K562 (cell line): ENCODE results near the gene NEB. TPM values are rescaled to one million over a fixed set of nuclear protein-coding genes. Genes with fewer than 3 reads are reported as not detected.

Experiments
- ATAC-seq: fragments of 200-7000 bp; cut with Tn5 transposase; 3 replicates; pipeline ENCODE4 v1.9.1; 2020; ENCODE audit warnings: moderate library complexity
- BruUV-seq: library from RNA; stranded (reverse); fragments of 400-500 nt; replicated peaks from 2 replicates; lab custom pipeline; 2021; lab: Mats Ljungman, UMichigan
- CTCF ChIA-PET: fragments of 300-600 bp; formaldehyde crosslinking; extraction: SDS; loops from one replicate; lab custom pipeline; 2021; ENCODE audit warnings: low intra/inter-chr PET ratio; lab: Yijun Ruan, JAX
- POLR2A ChIA-PET: fragments of 300-600, 350-650 bp; sonication (Branson Sonifier 250); formaldehyde crosslinking; extraction: SDS; loops from one replicate; lab custom pipeline; 2021; ENCODE audit warnings: antibody characterized with exemption, inconsistent platforms; lab: Yijun Ruan, JAX
- DNase-seq, 4 experiments: peaks; one replicate each; pipeline versions ENCODE4 v3.0.0 to v3.0.0-alpha.2; 2011 to 2018; ENCODE audit warnings: low spot score in 3 of 4, mixed read lengths in 3 of 4; ENCODE audit errors: extremely low read depth in 1 of 4
- FAIRE-seq: peaks from 2 replicates; lab custom pipeline; 2011; peaks lifted over from hg19 to GRCh38; lab: Jason Lieb, UNC
- H2AFZ ChIP-seq: 2 replicates; pipeline ENCODE4 v1.6.0; 2011; ENCODE audit warnings: low read depth, low read length, control low read depth, inconsistent platforms
- H3K27ac ChIP-seq: fragments of 200-600 bp; 3 replicates; pipeline ENCODE4 v1.8.0; 2011; ENCODE audit warnings: low read depth, mild to moderate bottlenecking, control low read depth, inconsistent platforms, low read length, moderate library complexity, mixed read lengths; ENCODE audit errors: extremely low read depth
- H3K27me3 ChIP-seq, 2 experiments: fragments of 300-600 bp in 1 of 2; 2 replicates in 1 of 2; 3 replicates in 1 of 2; pipeline versions ENCODE4 v1.6.0 to v1.8.0; 2011; ENCODE audit warnings: inconsistent platforms in 2 of 2, low read length in 2 of 2, mild to moderate bottlenecking in 1 of 2, mixed read lengths in 1 of 2, moderate library complexity in 1 of 2; ENCODE audit not compliant: control insufficient read depth in 2 of 2, insufficient read depth in 2 of 2
- H3K36me3 ChIP-seq: fragments of 300-600 bp; 3 replicates; pipeline ENCODE4 v1.8.0; 2011; ENCODE audit warnings: mild to moderate bottlenecking, low read length, inconsistent platforms; ENCODE audit not compliant: control insufficient read depth, insufficient read depth
- H3K4me1 ChIP-seq, 2 experiments: fragments of 200-600 bp in 1 of 2; replicated peaks in 1 of 2; 2 replicates in 1 of 2; 3 replicates in 1 of 2; pipeline versions ENCODE4 v1.5.1 to v1.8.0; 2011; ENCODE audit warnings: inconsistent platforms in 2 of 2, low read length in 2 of 2, mild to moderate bottlenecking in 1 of 2, mixed read lengths in 1 of 2, moderate library complexity in 1 of 2; ENCODE audit not compliant: control insufficient read depth in 2 of 2, insufficient read depth in 2 of 2
- H3K4me2 ChIP-seq: 2 replicates; pipeline ENCODE4 v1.6.1; 2011; ENCODE audit warnings: low read length, control low read depth, inconsistent platforms, mixed read lengths; ENCODE audit not compliant: insufficient read depth
- H3K4me3 ChIP-seq: fragments of 200-600 bp; sonication (generic), shearing (Covaris generic); 2 replicates; pipeline ENCODE4 v1.5.1; 2016; ENCODE audit warnings: control low read depth, inconsistent platforms
- H3K79me2 ChIP-seq: fragments of 200-600 bp; 3 replicates; pipeline ENCODE4 v1.8.0; 2011; ENCODE audit warnings: low read length, inconsistent platforms; ENCODE audit not compliant: control insufficient read depth, insufficient read depth
- H3K9ac ChIP-seq, 2 experiments: 2 replicates each; pipeline versions ENCODE4 v1.6.0 to v1.6.1; 2011; ENCODE audit warnings: low read depth in 2 of 2, low read length in 2 of 2, control low read depth in 1 of 2, inconsistent platforms in 1 of 2, mild to moderate bottlenecking in 1 of 2, mixed read lengths in 1 of 2; ENCODE audit not compliant: insufficient read depth in 1 of 2
- H3K9me1 ChIP-seq: one replicate; pipeline ENCODE4 v1.6.0; 2011; ENCODE audit warnings: inconsistent platforms, mild to moderate bottlenecking, low read length, moderate library complexity; ENCODE audit not compliant: control insufficient read depth, insufficient read depth
- H3K9me3 ChIP-seq: replicated peaks from 2 replicates; pipeline ENCODE4 v1.5.1; 2011; ENCODE audit warnings: low read depth, low read length, inconsistent platforms; ENCODE audit not compliant: control insufficient read depth, insufficient read depth
- H4K20me1 ChIP-seq: replicated peaks from 2 replicates; pipeline ENCODE4 v1.6.1; 2011; ENCODE audit warnings: low read length, inconsistent platforms, mixed read lengths; ENCODE audit not compliant: control insufficient read depth, insufficient read depth
- BRCA1 ChIP-seq, 2 experiments: fragments of 450-650 bp in 1 of 2; sonication (generic) in 1 of 2; formaldehyde crosslinking in 1 of 2; IDR thresholded peaks; 2 replicates each; pipeline versions ENCODE4 v1.5.0 to v1.6.1; 2017 to 2020; ENCODE audit warnings: mild to moderate bottlenecking in 1 of 2, missing genetic modification reagents in 1 of 2
- MTA2 ChIP-seq: fragments of 450-650 bp; IDR thresholded peaks from 2 replicates; pipeline ENCODE4 v1.6.1; 2016; ENCODE audit warnings: low read depth
- MYBL2 ChIP-seq, 2 experiments: fragments of 450-650 bp in 1 of 2; sonication (generic) in 1 of 2; formaldehyde crosslinking in 1 of 2; IDR thresholded peaks; 2 replicates each; pipeline versions ENCODE4 v1.6.1 to v1.8.1; 2017 to 2022; ENCODE audit warnings: borderline replicate concordance in 1 of 2, inconsistent platforms in 1 of 2, low read depth in 1 of 2, mild to moderate bottlenecking in 1 of 2, missing genetic modification reagents in 1 of 2, moderate library complexity in 1 of 2
- NFIC ChIP-seq: fragments of 450-650 bp; IDR thresholded peaks from 2 replicates; pipeline ENCODE4 v1.6.1; 2017; ENCODE audit warnings: mild to moderate bottlenecking, inconsistent platforms
- SMAD4 ChIP-seq: fragments of 250-450 bp; sonication (Bioruptor Pico); conservative IDR thresholded peaks from 2 replicates; pipeline ENCODE4 v1.8.0; 2021; ENCODE audit warnings: inconsistent platforms, mild to moderate bottlenecking, moderate library complexity
- SNIP1 ChIP-seq: fragments of 450-650 bp; IDR thresholded peaks from 2 replicates; pipeline ENCODE4 v1.7.1; 2017; ENCODE audit warnings: low read depth, mild to moderate bottlenecking
- ZNF263 ChIP-seq: sonication (generic); formaldehyde crosslinking; IDR thresholded peaks from 2 replicates; pipeline ENCODE4 v1.8.0; 2022; ENCODE audit warnings: mild to moderate bottlenecking, missing genetic modification reagents, borderline replicate concordance
- ZNF316 ChIP-seq: fragments of 450-650 bp; IDR thresholded peaks from 2 replicates; pipeline ENCODE4 v1.6.1; 2016
- WGBS: fragments of 100-300 bp; shearing (Covaris generic); methylation state at CpG from one replicate; pipeline ENCODE4 v1.1.6; 2016; ENCODE audit warnings: low coverage, mixed read lengths; ENCODE audit not compliant: insufficient coverage; ENCODE audit errors: missing lambda C conversion rate; 5-methylcytosine and 5-hydroxymethylcytosine counted together
- in situ Hi-C: fragments of 300-500 bp; cut with MboI; formaldehyde crosslinking; loops from 4 replicates; pipeline ENCODE4 v1.15.0; 2018; ENCODE audit warnings: inconsistent platforms, mixed read lengths
- intact Hi-C: fragments of 100-400 bp; cut with micrococcal nuclease; formaldehyde crosslinking; loops from 2 replicates; pipeline ENCODE4 v1.14.2; 2022
- polyA plus RNA-seq, 8 experiments: library from polyadenylated mRNA; depleted of rRNA in 4 of 8; stranded (reverse) in 5 of 8; unstranded in 3 of 8; fragments of >200 nt; fragmentation: Nextera tagmentation in 2 of 8; fragmentation: Illumina TruSeq in 1 of 8; extraction: Ambion mirVana in 2 of 8; extraction: Trizol in 1 of 8; gene quantifications; 2 replicates each; pipeline versions ENCODE4 v1.2.1 to v1.2.3, GENCODE V29; 2011 to 2014; ENCODE audit warnings: inconsistent platforms in 1 of 8, missing spikeins in 1 of 8
- total RNA-seq, 7 experiments: library from RNA; depleted of rRNA in 6 of 7; stranded (reverse); fragments of >200 nt in 6 of 7; fragmentation: Illumina TruSeq in 2 of 7; extraction: Trizol in 2 of 7; gene quantifications; 2 replicates each; pipeline versions ENCODE4 v1.2.1 to v1.2.3, GENCODE V29; 2011 to 2021; ENCODE audit warnings: low replicate concordance in 1 of 7

The NEB gene
- total and polyA plus RNA-seq, 9 of the 15 experiments (the other 6 are each of a cell fraction or from before 2014, with no cell fraction given), result 1.7 to 3.8 (median 2.9) TPM

DNA sequence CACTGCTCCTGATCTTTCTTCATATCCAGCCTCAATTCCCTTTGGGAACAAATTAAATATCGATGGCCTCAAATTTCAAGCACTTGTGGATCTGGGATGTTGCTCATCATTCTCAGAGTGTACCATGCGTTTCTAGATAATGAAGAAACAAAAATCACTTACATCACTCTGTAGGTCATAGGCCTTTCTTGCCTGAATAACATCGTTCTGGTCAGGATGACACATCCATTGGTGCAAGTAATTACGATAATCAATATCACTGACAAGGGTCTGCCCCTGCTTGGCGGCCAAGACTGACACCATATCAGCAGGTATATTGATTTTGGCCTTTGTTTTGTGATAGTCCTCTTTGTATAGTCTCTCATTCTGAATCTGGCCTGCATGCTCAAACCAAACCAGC, 167.3 kb downstream of the NEB start:
- in situ Hi-C loops, result no loop called here
- TF ChIP-seq SMAD4 (CRISPR knock-in tag), result no peak
- TF ChIP-seq NFIC, result no peak
- TF ChIP-seq MTA2, result no peak
- TF ChIP-seq MYBL2 (IDR thresholded peaks at IDR 0.05; ENCODE audit: low read depth), result no peak
- no peak for TF ChIP-seq MYBL2 (CRISPR knock-in tag; IDR thresholded peaks at IDR 0.05; ENCODE audit: borderline replicate concordance)
- TF ChIP-seq ZNF263, result no peak
- TF ChIP-seq BRCA1 (IDR thresholded peaks at IDR 0.05), result no peak
- no peak for TF ChIP-seq BRCA1 (CRISPR knock-in tag; IDR thresholded peaks at IDR 0.05)
- TF ChIP-seq SNIP1, result no peak
- no peak for TF ChIP-seq ZNF316
- H3K4me2 ChIP-seq, result no peak overlapping the region
- H3K4me1 ChIP-seq, result no peaks in the 10 kb centered on the region
- no peak for FAIRE-seq
- H3K79me2 ChIP-seq, result no peaks in the 10 kb centered on the region
- POLR2A ChIA-PET, result no interaction called here
- no peak overlapping the region for H3K27ac ChIP-seq
- WGBS, result 18% methylated on average over 5 of the region's 5 CpGs
- no peaks in the 10 kb centered on the region for H3K9me3 ChIP-seq
- H3K9me1 ChIP-seq, result no peaks in the 10 kb centered on the region
- intact Hi-C loops, result no loop called here
- H3K36me3 ChIP-seq, result no peaks in the 10 kb centered on the region
- H4K20me1 ChIP-seq, result no peaks in the 10 kb centered on the region
- BruUV-seq, result no TSS peak
- H3K4me3 ChIP-seq, result no peak overlapping the region
- CTCF ChIA-PET, result no interaction called here
- ATAC-seq, result no peak
- no peak for DNase-seq
- no peak overlapping the region for H3K9ac ChIP-seq
- no peak overlapping the region for H2AFZ ChIP-seq
- 0 out of 5 replicates have a peak, but pooled peaks cover 0 to 5% of the 10 kb centered on the region in 2 experiments for H3K27me3 ChIP-seq
